OCI-LY3 (cell line): ENCODE measurements around the gene TMEM94.

Source experiments
- H2AFZ ChIP-seq: fragments of 200-600, 300-600 bp; shearing (Covaris generic); 2 replicates; pipeline ENCODE4 v1.6.0; 2014; ENCODE audit warnings: antibody characterized with exemption, low read depth, low read length
- H3K27ac ChIP-seq: fragments of 200-600, 300-600 bp; sonication (generic); 2 replicates; pipeline ENCODE4 v1.5.1; 2014; ENCODE audit warnings: mild to moderate bottlenecking, low read length, moderate library complexity, mixed read lengths
- H3K27me3 ChIP-seq: fragments of 200-600, 300-600 bp; sonication (generic); 2 replicates; pipeline ENCODE4 v1.6.1; 2014; ENCODE audit warnings: low read depth, low read length, mixed read lengths
- H3K36me3 ChIP-seq: fragments of 200-600, 300-600 bp; sonication (generic); replicated peaks from 2 replicates; pipeline ENCODE3; 2014; ENCODE audit warnings: low read depth, low read length, mixed read lengths
- H3K4me1 ChIP-seq: fragments of 300-600, 200-600 bp; sonication (generic); 2 replicates; pipeline ENCODE4 v1.6.1; 2014; ENCODE audit warnings: low read length, mixed read lengths
- H3K4me2 ChIP-seq: fragments of 200-600, 300-600 bp; sonication (generic); 2 replicates; pipeline ENCODE4 v1.6.1; 2014; ENCODE audit warnings: low read length, mixed read lengths
- H3K4me3 ChIP-seq: fragments of 300-600, 200-600 bp; sonication (generic); 2 replicates; pipeline ENCODE4 v1.5.1; 2014; ENCODE audit warnings: antibody characterized with exemption, mild to moderate bottlenecking, low read length, moderate library complexity
- H3K79me2 ChIP-seq: fragments of 300-600, 200-600 bp; shearing (Covaris generic); 2 replicates; pipeline ENCODE4 v1.6.1; 2014; ENCODE audit warnings: mild to moderate bottlenecking, low read length, mixed read lengths
- H3K9ac ChIP-seq: fragments of 300-600, 200-600 bp; shearing (Covaris generic); 2 replicates; pipeline ENCODE4 v1.6.0; 2014; ENCODE audit warnings: mild to moderate bottlenecking, low read length, moderate library complexity
- H3K9me3 ChIP-seq: fragments of 200-600, 300-600 bp; shearing (Covaris generic); 2 replicates; pipeline ENCODE4 v1.6.1; 2014; ENCODE audit warnings: low read length, mixed read lengths; ENCODE audit not compliant: insufficient read depth
- H4K20me1 ChIP-seq: fragments of 200-600, 300-600 bp; sonication (generic); 2 replicates; pipeline ENCODE4 v1.6.1; 2016; ENCODE audit warnings: low read length, mixed read lengths; ENCODE audit not compliant: insufficient read depth
- CTCF ChIP-seq: fragments of 200-600, 300-600 bp; sonication (generic); IDR thresholded peaks from 2 replicates; pipeline ENCODE4 v1.5.1; 2014; ENCODE audit warnings: antibody characterized with exemption, low read length, low read depth
- EZH2phosphoT487 ChIP-seq: fragments of 200-600 bp; shearing (Covaris generic); IDR thresholded peaks from 2 replicates; pipeline ENCODE4 v1.6.1; 2018; ENCODE audit warnings: antibody characterized with exemption, mixed run types, low read depth

The TMEM94 gene

GRCh38 chr17:75502721-75503329 lies 46.4 kb downstream of the TMEM94 start:
- H3K4me3 ChIP-seq, result no peak overlapping the region
- H3K79me2 ChIP-seq, result no peaks in the 10 kb centered on the region
- H3K4me1 ChIP-seq, result no peaks in the 10 kb centered on the region
- H3K27ac ChIP-seq, result no peak overlapping the region
- no peaks in the 10 kb centered on the region for H3K9me3 ChIP-seq
- H2AFZ ChIP-seq, result no peak overlapping the region
- H3K36me3 ChIP-seq, result no peaks in the 10 kb centered on the region
- H3K9ac ChIP-seq, result no peak overlapping the region
- peaks cover 2% of the 10 kb centered on the region; the same call in 1 of the 2 replicates for H4K20me1 ChIP-seq
- no peak overlapping the region for H3K4me2 ChIP-seq
- H3K27me3 ChIP-seq, result no peaks in the 10 kb centered on the region
- TF ChIP-seq CTCF (no peak), EZH2phosphoT487 (no peak)

- no peaks in the 10 kb centered on the region for H3K9me3 ChIP-seq
- H4K20me1 ChIP-seq, result peaks cover 2% of the 10 kb centered on the region; the same call in 1 of the 2 replicates
- no peak overlapping the region for H2AFZ ChIP-seq
- TF ChIP-seq CTCF, result no peak
- TF ChIP-seq EZH2phosphoT487, result no peak
- H3K4me3 ChIP-seq, result no peak overlapping the region
- H3K36me3 ChIP-seq, result no peaks in the 10 kb centered on the region
- H3K4me1 ChIP-seq, result no peaks in the 10 kb centered on the region
- H3K27ac ChIP-seq, result no peak overlapping the region
- H3K79me2 ChIP-seq, result no peaks in the 10 kb centered on the region
- no peak overlapping the region for H3K9ac ChIP-seq
- no peak overlapping the region for H3K4me2 ChIP-seq
- no peaks in the 10 kb centered on the region for H3K27me3 ChIP-seq
Measured at GRCh38 chr17:75503337-75503950, 47.0 kb downstream of the TMEM94 start.

GRCh38 chr17:75503976-75504346 lies 47.5 kb downstream of the TMEM94 start:
- H3K27ac ChIP-seq, result no peak overlapping the region
- TF ChIP-seq EZH2phosphoT487 (no peak), CTCF (no peak)
- no peaks in the 10 kb centered on the region for H3K4me1 ChIP-seq
- no peak overlapping the region for H3K4me2 ChIP-seq
- H3K4me3 ChIP-seq, result no peak overlapping the region
- H3K9ac ChIP-seq, result no peak overlapping the region
- no peak overlapping the region for H2AFZ ChIP-seq
- no peaks in the 10 kb centered on the region for H3K27me3 ChIP-seq
- H3K9me3 ChIP-seq, result no peaks in the 10 kb centered on the region
- H4K20me1 ChIP-seq, result peaks cover 2% of the 10 kb centered on the region; the same call in 1 of the 2 replicates
- H3K36me3 ChIP-seq, result no peaks in the 10 kb centered on the region
- H3K79me2 ChIP-seq, result no peaks in the 10 kb centered on the region

- Histone ChIP-seq H3K27me3 (no peaks in the 10 kb centered on the region), H3K4me2 (no peak overlapping the region), H3K79me2 (no peaks in the 10 kb centered on the region), H4K20me1 (peaks cover 2% of the 10 kb centered on the region; the same call in 1 of the 2 replicates), H3K9me3 (no peaks in the 10 kb centered on the region), H3K9ac (no peak overlapping the region), H3K36me3 (no peaks in the 10 kb centered on the region), H3K4me1 (no peaks in the 10 kb centered on the region), H3K27ac (no peak overlapping the region), H2AFZ (no peak overlapping the region), H3K4me3 (no peak overlapping the region)
- TF ChIP-seq EZH2phosphoT487, result no peak
- peak; percentile 61 for TF ChIP-seq CTCF
Measured at GRCh38 chr17:75504347-75505151, 48.1 kb downstream of the TMEM94 start.
